ENCODE results near the gene KRTAP26-1. TPM values are rescaled to one million over a fixed set of nuclear protein-coding genes. Genes with fewer than 3 reads are reported as not detected.

Gene KRTAP26-1
- total RNA-seq, 4 donors from 2014 or later = not detected

DNA sequence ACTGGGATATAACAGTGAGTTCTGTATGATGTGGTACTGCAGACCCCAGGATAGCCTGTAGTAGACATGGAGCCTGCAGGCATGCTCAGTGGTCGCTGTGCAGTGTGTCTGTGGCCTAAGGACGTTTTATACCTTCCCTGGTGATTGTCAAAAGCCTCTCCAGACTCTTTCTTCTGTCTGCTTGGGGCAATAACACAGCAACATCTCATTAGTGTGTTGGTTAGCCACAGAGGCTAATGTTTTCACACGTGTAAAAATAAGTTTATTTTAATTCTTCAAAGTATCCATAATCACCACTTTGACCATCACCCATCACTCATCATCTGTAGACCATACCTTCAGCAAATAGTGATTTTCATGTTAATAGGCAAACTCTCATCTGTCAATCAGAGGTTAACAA is 37.3 kb downstream of the KRTAP26-1 start, which contains the start of gene KRTAP24-1:
Gene KRTAP24-1, minus strand, starts transcription at position 101 of the 400 bp plus-strand sequence. Its CDS starts 18 bp downstream, at position 83.
- Histone ChIP-seq H3K4me3 (no peak within 1 kb of the TSS), H3K4me1 (no peaks in the 10 kb centered on the region), H3K9me3 (no peaks in the 10 kb centered on the region), H3K36me3 (no peaks in the 10 kb centered on the region), H3K27ac (no peak within 1 kb of the TSS), H3K27me3 (no peaks in the 10 kb centered on the region)
- TF ChIP-seq, protein P1, sequence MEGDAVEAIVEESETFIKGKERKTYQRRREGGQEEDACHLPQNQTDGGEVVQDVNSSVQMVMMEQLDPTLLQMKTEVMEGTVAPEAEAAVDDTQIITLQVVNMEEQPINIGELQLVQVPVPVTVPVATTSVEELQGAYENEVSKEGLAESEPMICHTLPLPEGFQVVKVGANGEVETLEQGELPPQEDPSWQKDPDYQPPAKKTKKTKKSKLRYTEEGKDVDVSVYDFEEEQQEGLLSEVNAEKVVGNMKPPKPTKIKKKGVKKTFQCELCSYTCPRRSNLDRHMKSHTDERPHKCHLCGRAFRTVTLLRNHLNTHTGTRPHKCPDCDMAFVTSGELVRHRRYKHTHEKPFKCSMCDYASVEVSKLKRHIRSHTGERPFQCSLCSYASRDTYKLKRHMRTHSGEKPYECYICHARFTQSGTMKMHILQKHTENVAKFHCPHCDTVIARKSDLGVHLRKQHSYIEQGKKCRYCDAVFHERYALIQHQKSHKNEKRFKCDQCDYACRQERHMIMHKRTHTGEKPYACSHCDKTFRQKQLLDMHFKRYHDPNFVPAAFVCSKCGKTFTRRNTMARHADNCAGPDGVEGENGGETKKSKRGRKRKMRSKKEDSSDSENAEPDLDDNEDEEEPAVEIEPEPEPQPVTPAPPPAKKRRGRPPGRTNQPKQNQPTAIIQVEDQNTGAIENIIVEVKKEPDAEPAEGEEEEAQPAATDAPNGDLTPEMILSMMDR (IDR thresholded peaks at IDR 0.05) = no peak
- no peak for TF ChIP-seq POLR2A (IDR thresholded peaks at IDR 0.05)
- 42 to 51% methylated on average over 3 of the region's 3 CpGs for WGBS, 2 donors
- intact Hi-C loops (cut with DNase I) = no loop called here
- no peak for DNase-seq

DNA sequence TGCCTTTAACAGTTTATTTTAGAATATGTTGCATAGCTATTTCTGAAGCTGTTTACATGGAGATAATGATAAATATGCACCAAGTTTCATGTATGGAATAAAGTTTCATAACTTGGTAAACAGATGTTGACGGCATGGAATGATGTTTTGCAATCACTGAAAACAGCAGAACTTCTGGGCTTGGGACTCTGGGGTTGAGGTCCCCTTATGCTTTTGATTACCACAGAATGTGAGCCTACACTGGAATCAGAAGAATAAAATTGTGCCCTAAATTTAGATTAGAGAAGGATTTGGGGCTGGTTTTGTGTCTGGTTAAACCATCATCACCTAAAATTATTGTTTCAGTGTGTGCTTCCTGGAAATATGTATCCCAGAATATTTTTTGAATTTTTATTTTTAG is 48.5 kb downstream of the KRTAP26-1 start:
- Histone ChIP-seq H3K9me3 (no peaks in the 10 kb centered on the region), H3K4me1 (no peaks in the 10 kb centered on the region), H3K4me3 (no peak overlapping the region), H3K36me3 (no peaks in the 10 kb centered on the region), H3K27ac (no peak overlapping the region), H3K27me3 (no peaks in the 10 kb centered on the region)
- TF ChIP-seq, protein P1 (IDR thresholded peaks at IDR 0.05) = no peak
- no peak for TF ChIP-seq POLR2A (IDR thresholded peaks at IDR 0.05)
- WGBS, 2 donors = 73 to 89% methylated on average over 1 of the region's 1 CpG
- intact Hi-C loops (cut with DNase I) = no loop called here
- no peak for DNase-seq

DNA sequence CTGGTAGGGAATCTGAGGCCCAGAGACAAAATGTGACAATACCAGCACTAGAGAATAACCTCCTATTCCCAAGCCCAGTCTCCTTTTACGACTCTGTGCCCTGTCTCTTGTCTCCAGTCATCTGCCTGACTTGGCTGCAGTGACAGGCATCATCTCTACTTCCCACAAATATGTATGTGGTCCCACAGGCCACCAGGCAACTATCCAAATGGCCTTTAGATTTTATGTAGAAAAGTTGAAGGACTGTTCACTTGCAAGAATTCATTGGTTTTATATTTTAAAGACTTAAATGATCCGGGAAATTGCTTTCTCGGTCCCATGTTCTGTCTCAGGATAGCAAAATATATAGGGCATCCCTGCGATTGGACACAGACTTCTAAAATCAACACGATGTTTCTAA is 49.0 kb downstream of the KRTAP26-1 start:
- H3K4me3 ChIP-seq = no peak overlapping the region
- no peaks in the 10 kb centered on the region for H3K27me3 ChIP-seq
- TF ChIP-seq, protein P1 (IDR thresholded peaks at IDR 0.05) = no peak
- no peak for TF ChIP-seq POLR2A (IDR thresholded peaks at IDR 0.05)
- H3K27ac ChIP-seq = no peak overlapping the region
- H3K9me3 ChIP-seq = no peaks in the 10 kb centered on the region
- no peaks in the 10 kb centered on the region for H3K4me1 ChIP-seq
- no peak for DNase-seq
- WGBS, 2 donors = 64 to 73% methylated on average over 5 of the region's 5 CpGs
- intact Hi-C loops (cut with DNase I) = no loop called here
- no peaks in the 10 kb centered on the region for H3K36me3 ChIP-seq

DNA sequence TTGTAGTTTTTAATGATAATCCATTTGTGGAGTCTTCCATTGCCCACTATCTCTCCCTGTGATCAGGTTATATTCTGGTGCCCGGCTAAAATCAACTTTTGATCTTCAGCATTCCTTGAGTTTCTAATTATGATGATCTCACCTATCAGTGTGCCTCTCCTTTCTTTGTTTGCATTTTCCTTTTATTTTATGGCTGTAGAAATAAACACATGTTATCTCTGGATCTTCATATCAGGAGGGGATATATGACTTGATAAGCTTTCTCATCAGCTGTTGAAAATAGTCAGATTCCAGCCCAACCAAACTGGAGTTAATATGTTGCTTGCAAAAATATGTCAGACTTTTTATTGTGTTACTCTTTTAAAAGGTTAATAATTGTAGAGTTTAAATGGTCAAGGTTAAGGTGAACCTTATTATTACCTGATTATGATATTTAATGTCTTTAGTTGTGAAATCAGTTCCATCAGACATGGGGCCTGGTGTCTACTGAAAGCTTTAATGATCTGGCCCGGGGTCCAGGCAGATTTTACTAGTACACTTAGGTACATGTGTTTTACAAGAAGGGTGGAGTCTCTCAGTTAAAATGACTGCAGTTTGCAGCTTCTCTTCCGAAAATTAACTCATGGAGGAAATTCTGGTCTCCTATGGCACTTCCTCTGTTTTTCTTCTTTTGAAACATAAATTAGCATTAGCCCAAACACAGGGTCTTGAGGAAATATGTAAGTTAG is 50.1 kb downstream of the KRTAP26-1 start:
- Histone ChIP-seq H3K27ac (no peak overlapping the region), H3K4me1 (no peaks in the 10 kb centered on the region), H3K36me3 (no peaks in the 10 kb centered on the region), H3K4me3 (no peak overlapping the region), H3K27me3 (no peaks in the 10 kb centered on the region), H3K9me3 (no peaks in the 10 kb centered on the region)
- WGBS, 2 donors = 63 to 65% methylated on average over 3 of the region's 3 CpGs
- intact Hi-C loops (cut with DNase I) = no loop called here
- DNase-seq = no peak
- no peak for TF ChIP-seq POLR2A (IDR thresholded peaks at IDR 0.05)
- TF ChIP-seq, protein P1 (IDR thresholded peaks at IDR 0.05) = no peak

Small RNA genes lying within 50 kb of the gene (small RNA-seq; reads per million reads assigned to genes)
- 0 reads per million in 4 donors for gene KRTAP23-1

Other genes with a start within 250 kb of the KRTAP26-1 start
- gene CLDN17, start 153.5 kb downstream of the KRTAP26-1 start, total RNA-seq = 10 to 100 TPM in 1 of 4 donors, 1 to 10 TPM in 1, under 1 TPM in 2; 0.53 to 27.4 (median 0.99) TPM
- gene CLDN8, start 104.2 kb downstream of the KRTAP26-1 start, total RNA-seq = 1 to 10 TPM; 1.9 to 7.7 (median 3.6) TPM
- not detected for gene KRTAP24-1, start 37.4 kb downstream of the KRTAP26-1 start, total RNA-seq
- not detected for gene KRTAP25-1, start 30.8 kb downstream of the KRTAP26-1 start, total RNA-seq
- not detected for gene KRTAP27-1, start 17.4 kb upstream of the KRTAP26-1 start, total RNA-seq
- not detected for gene KRTAP23-1, start 28.3 kb upstream of the KRTAP26-1 start, total RNA-seq
- gene KRTAP13-2, start 52.0 kb upstream of the KRTAP26-1 start, total RNA-seq = not detected
- not detected for gene KRTAP13-1, start 75.7 kb upstream of the KRTAP26-1 start, total RNA-seq
- not detected for gene KRTAP13-3, start 105.6 kb upstream of the KRTAP26-1 start, total RNA-seq
- gene KRTAP13-4, start 109.9 kb upstream of the KRTAP26-1 start, total RNA-seq = not detected
- not detected for gene KRTAP15-1, start 120.0 kb upstream of the KRTAP26-1 start, total RNA-seq
- not detected for gene KRTAP19-1, start 160.1 kb upstream of the KRTAP26-1 start, total RNA-seq
- not detected for gene KRTAP19-2, start 167.1 kb upstream of the KRTAP26-1 start, total RNA-seq
- not detected for gene KRTAP19-3, start 171.7 kb upstream of the KRTAP26-1 start, total RNA-seq
- gene KRTAP19-4, start 176.8 kb upstream of the KRTAP26-1 start, total RNA-seq = not detected
- gene KRTAP19-5, start 181.8 kb upstream of the KRTAP26-1 start, total RNA-seq = not detected
- not detected for gene KRTAP19-6, start 221.5 kb upstream of the KRTAP26-1 start, total RNA-seq
- not detected for gene KRTAP19-7, start 241.0 kb upstream of the KRTAP26-1 start, total RNA-seq